Activated CD8-positive, alpha-beta T cell treated with anti-CD3 and anti-CD28 coated beads for 36 hours (primary cell): Measurements from ENCODE around the gene BAX. TPM values are rescaled to one million over a fixed set of nuclear protein-coding genes. Genes with fewer than 3 reads are reported as not detected.

Source experiments
- ATAC-seq: fragments of 200-7000 bp; cut with Tn5 transposase; one replicate; pipeline ENCODE4 v1.10.0; 2021; ENCODE audit warnings: mild to moderate bottlenecking, moderate library complexity
- CTCF ChIA-PET: fragments of 350-600 bp; sonication (Branson Sonifier 250); formaldehyde crosslinking; loops from one replicate; lab custom pipeline; 2021; ENCODE audit warnings: antibody characterized with exemption; lab: Charles Lee
- POLR2A ChIA-PET: fragments of 350-600 bp; sonication (Branson Sonifier 250); formaldehyde crosslinking; loops from one replicate; lab custom pipeline; 2021; ENCODE audit warnings: antibody characterized with exemption; lab: Charles Lee
- DNase-seq: peaks from one replicate; pipeline ENCODE4 v3.0.0-alpha.2; 2020
- H3K27ac Mint-ChIP-seq: one replicate; pipeline ENCODE4 v1.8.0; 2021; ENCODE audit warnings: mild to moderate bottlenecking, mixed read lengths
- H3K27me3 Mint-ChIP-seq: one replicate; pipeline ENCODE4 v1.8.0; 2021; ENCODE audit warnings: mixed read lengths
- H3K36me3 Mint-ChIP-seq: one replicate; pipeline ENCODE4 v1.8.0; 2021; ENCODE audit warnings: low read depth, mixed read lengths
- H3K4me1 Mint-ChIP-seq: one replicate; pipeline ENCODE4 v1.8.0; 2021; ENCODE audit warnings: low read depth, mixed read lengths
- H3K4me3 Mint-ChIP-seq: one replicate; pipeline ENCODE4 v1.8.0; 2021; ENCODE audit warnings: mild to moderate bottlenecking, moderate library complexity, mixed read lengths
- H3K9me3 Mint-ChIP-seq: one replicate; pipeline ENCODE4 v1.8.0; 2021; ENCODE audit warnings: mixed read lengths
- CTCF ChIP-seq: fragments of 200-600 bp; IDR thresholded peaks from one replicate; pipeline ENCODE4 v1.8.0; 2022; ENCODE audit warnings: antibody characterized with exemption, mild to moderate bottlenecking
- intact Hi-C: fragments of 100-400 bp; cut with micrococcal nuclease; formaldehyde crosslinking; loops from one replicate; pipeline ENCODE4 v1.10.0; 2022
- total RNA-seq, 2 experiments: library from RNA; stranded (reverse); gene quantifications; one replicate each; pipeline ENCODE4 v1.2.3, GENCODE V29; 2021

BAX gene
- total RNA-seq, 2 experiments from 2014 or later, result 182 to 189 TPM

GRCh38 chr19:48928164-48929025 lies 26.3 kb upstream of the BAX start:
- Mint-ChIP-seq H3K4me3 (no peak overlapping the region), H3K4me1 (peaks cover 8% of the 10 kb centered on the region), H3K27ac (no peak overlapping the region), H3K27me3 (peaks cover 3% of the 10 kb centered on the region), H3K9me3 (no peaks in the 10 kb centered on the region), H3K36me3 (no peaks in the 10 kb centered on the region)
- ATAC-seq (no peak), DNase-seq (no peak)
- CTCF ChIA-PET, result no interaction called here
- POLR2A ChIA-PET, result no interaction called here
- intact Hi-C loops, result no loop called here
- TF ChIP-seq CTCF, result no peak

GRCh38 chr19:48933382-48933932 lies 21.2 kb upstream of the BAX start, which contains the start of gene DHDH:
DHDH (plus strand) TSS chr19:48933699; CDS start chr19:48933722, 23 bp downstream.
- Mint-ChIP-seq H3K27ac (peak within 1 kb of the TSS; percentile 46), H3K36me3 (no peaks in the 10 kb centered on the region), H3K4me1 (peaks cover 14% of the 10 kb centered on the region), H3K27me3 (peaks cover 3% of the 10 kb centered on the region), H3K9me3 (no peaks in the 10 kb centered on the region), H3K4me3 (peak within 1 kb of the TSS; percentile 77)
- intact Hi-C loops, result no loop called here
- ChIA-PET CTCF (interaction anchor here (0.8 to 2.5 kb wide), 4 partner anchors 19 to 91 kb away, joined by 3 to 16 read pairs (median 5); partner anchors contain the start of genes GYS1 and RUVBL2), POLR2A (interaction anchor here (1.2 kb wide), 1 partner anchor 13 kb away, joined by 3 read pairs; no protein-coding TSS in a partner anchor)
- DNase-seq (peak; percentile 89), ATAC-seq (peak; percentile 91)
- TF ChIP-seq CTCF, result no peak

- Mint-ChIP-seq H3K4me1 (peaks cover 14% of the 10 kb centered on the region), H3K27ac (no peak overlapping the region), H3K4me3 (no peak overlapping the region), H3K36me3 (no peaks in the 10 kb centered on the region), H3K9me3 (no peaks in the 10 kb centered on the region), H3K27me3 (peaks cover 3% of the 10 kb centered on the region)
- ATAC-seq (no peak), DNase-seq (no peak)
- intact Hi-C loops, result no loop called here
- POLR2A ChIA-PET, result interaction anchor here (1.0 kb wide), 1 partner anchor 12 kb away, joined by 3 read pairs; no protein-coding TSS in a partner anchor
- CTCF ChIA-PET, result interaction anchor here (1.2 to 1.4 kb wide), 2 partner anchors 36 to 66 kb away, joined by 3 to 4 read pairs; no protein-coding TSS in a partner anchor
- TF ChIP-seq CTCF, result no peak
Measured at GRCh38 chr19:48934837-48935236, 19.8 kb upstream of the BAX start.

GRCh38 chr19:48935864-48936263 lies 18.8 kb upstream of the BAX start:
- ATAC-seq, result no peak
- peaks cover 4% of the 10 kb centered on the region for H3K36me3 Mint-ChIP-seq
- no peak overlapping the region for H3K4me3 Mint-ChIP-seq
- CTCF ChIA-PET, result interaction anchor here (1.2 to 1.4 kb wide), 2 partner anchors 35 to 64 kb away, joined by 3 to 4 read pairs; no protein-coding TSS in a partner anchor
- H3K27me3 Mint-ChIP-seq, result peaks cover 3% of the 10 kb centered on the region
- no peaks in the 10 kb centered on the region for H3K9me3 Mint-ChIP-seq
- no peak for DNase-seq
- TF ChIP-seq CTCF, result no peak
- POLR2A ChIA-PET, result no interaction called here
- H3K4me1 Mint-ChIP-seq, result peaks cover 14% of the 10 kb centered on the region
- no peak overlapping the region for H3K27ac Mint-ChIP-seq
- intact Hi-C loops, result no loop called here
